AG04449 (cell line): ENCODE data around the gene SUSD1.

ENCODE experiments used
- CTCF ChIA-PET: fragments of 350-600 bp; formaldehyde crosslinking; extraction: SDS; loops from one replicate; lab custom pipeline; 2021; ENCODE audit warnings: antibody characterized with exemption; lab: Yijun Ruan, JAX
- POLR2A ChIA-PET: fragments of 400-600, 350-600 bp; formaldehyde crosslinking; extraction: SDS; loops from one replicate; lab custom pipeline; 2020; ENCODE audit warnings: antibody characterized with exemption, inconsistent platforms; lab: Yijun Ruan, JAX
- DNase-seq: peaks from one replicate; pipeline ENCODE4 v3.0.0-alpha.2; 2010; ENCODE audit warnings: low read depth, low spot score
- H3K4me3 ChIP-seq: 2 replicates; pipeline ENCODE4 v1.5.1; 2011; ENCODE audit warnings: low read depth, mild to moderate bottlenecking, control low read depth, low read length
- TF ChIP-seq, protein P1 (sequence below): IDR thresholded peaks from one replicate; pipeline ENCODE4 v1.5.1; 2011; ENCODE audit warnings: mild to moderate bottlenecking, moderate library complexity, low read length, control low read depth, inconsistent platforms; ENCODE audit not compliant: insufficient read depth; ENCODE audit errors: missing control alignments

SUSD1 gene

GRCh38 chr9:112061152-112061740, 113.9 kb downstream of the SUSD1 start:
- POLR2A ChIA-PET = interaction anchor here (0.7 to 2.3 kb wide), 6 partner anchors 11 to 159 kb away, joined by 3 to 10 read pairs (median 4); no protein-coding TSS in a partner anchor
- TF ChIP-seq, protein P1, sequence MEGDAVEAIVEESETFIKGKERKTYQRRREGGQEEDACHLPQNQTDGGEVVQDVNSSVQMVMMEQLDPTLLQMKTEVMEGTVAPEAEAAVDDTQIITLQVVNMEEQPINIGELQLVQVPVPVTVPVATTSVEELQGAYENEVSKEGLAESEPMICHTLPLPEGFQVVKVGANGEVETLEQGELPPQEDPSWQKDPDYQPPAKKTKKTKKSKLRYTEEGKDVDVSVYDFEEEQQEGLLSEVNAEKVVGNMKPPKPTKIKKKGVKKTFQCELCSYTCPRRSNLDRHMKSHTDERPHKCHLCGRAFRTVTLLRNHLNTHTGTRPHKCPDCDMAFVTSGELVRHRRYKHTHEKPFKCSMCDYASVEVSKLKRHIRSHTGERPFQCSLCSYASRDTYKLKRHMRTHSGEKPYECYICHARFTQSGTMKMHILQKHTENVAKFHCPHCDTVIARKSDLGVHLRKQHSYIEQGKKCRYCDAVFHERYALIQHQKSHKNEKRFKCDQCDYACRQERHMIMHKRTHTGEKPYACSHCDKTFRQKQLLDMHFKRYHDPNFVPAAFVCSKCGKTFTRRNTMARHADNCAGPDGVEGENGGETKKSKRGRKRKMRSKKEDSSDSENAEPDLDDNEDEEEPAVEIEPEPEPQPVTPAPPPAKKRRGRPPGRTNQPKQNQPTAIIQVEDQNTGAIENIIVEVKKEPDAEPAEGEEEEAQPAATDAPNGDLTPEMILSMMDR = no peak
- peak; percentile 91 for DNase-seq
- CTCF ChIA-PET = interaction anchor here (2.5 kb wide), 1 partner anchor 9 kb away, joined by 12 read pairs; no protein-coding TSS in a partner anchor
- H3K4me3 ChIP-seq = no peak overlapping the region

GRCh38 chr9:112059966-112060320, 115.2 kb downstream of the SUSD1 start:
- TF ChIP-seq, protein P1 = no peak
- H3K4me3 ChIP-seq = no peak overlapping the region
- ChIA-PET CTCF (interaction anchor here (1.1 kb wide), 1 partner anchor 12 kb away, joined by 3 read pairs; no protein-coding TSS in a partner anchor), POLR2A (interaction anchor here (0.6 to 2.3 kb wide), 3 partner anchors 9 to 14 kb away, joined by 3 to 6 read pairs (median 5); no protein-coding TSS in a partner anchor)
- DNase-seq = no peak

GRCh38 chr9:112059145-112059965, 115.7 kb downstream of the SUSD1 start:
- ChIA-PET POLR2A (interaction anchor here (0.6 to 2.3 kb wide), 3 partner anchors 9 to 15 kb away, joined by 3 to 6 read pairs (median 5); no protein-coding TSS in a partner anchor), CTCF (interaction anchor here (1.1 kb wide), 1 partner anchor 12 kb away, joined by 3 read pairs; no protein-coding TSS in a partner anchor)
- TF ChIP-seq, protein P1 = no peak
- no peak overlapping the region for H3K4me3 ChIP-seq
- peak; percentile 65 for DNase-seq

DNA sequence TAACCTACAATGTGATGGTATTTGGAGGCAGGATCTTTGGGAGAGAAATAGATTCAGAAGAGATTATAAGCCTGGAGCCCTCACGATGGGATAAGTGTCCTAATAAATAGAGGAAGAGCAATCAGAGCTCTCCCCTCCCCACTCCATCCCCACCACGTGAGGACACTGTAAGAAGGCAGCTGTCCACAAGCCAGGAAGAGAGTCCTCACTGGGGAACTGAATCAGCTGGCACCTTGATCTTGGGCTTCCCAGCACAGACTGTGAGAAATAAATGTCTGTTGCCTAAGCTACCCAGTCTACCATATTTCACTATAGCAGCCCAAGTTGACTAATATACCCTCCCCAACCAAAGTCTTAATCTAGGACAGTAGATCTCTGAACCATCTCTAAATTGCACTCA, 118.1 kb downstream of the SUSD1 start:
- TF ChIP-seq, protein P1 = no peak
- no peak overlapping the region for H3K4me3 ChIP-seq
- DNase-seq = no peak
- ChIA-PET POLR2A (interaction anchor here (0.6 kb wide), 1 partner anchor 126 kb away, joined by 3 read pairs; no protein-coding TSS in a partner anchor), CTCF (interaction anchor here (1.0 kb wide), 2 partner anchors 18 to 35 kb away, joined by 4 read pairs; no protein-coding TSS in a partner anchor)

- no peak overlapping the region for H3K4me3 ChIP-seq
- CTCF ChIA-PET = interaction anchor here (6.9 kb wide), 1 partner anchor 20 kb away, joined by 29 read pairs; no protein-coding TSS in a partner anchor
- DNase-seq = no peak
- POLR2A ChIA-PET = no interaction called here
- TF ChIP-seq, protein P1 = no peak
These were observed 120.2 kb downstream of the SUSD1 start for GRCh38 chr9:112054916-112055315.
